Breast epithelium (tissue), 3 donors: ENCODE results near the gene MAPRE2.

Experiments
- POLR2A ChIP-seq: fragments of 450-650 bp; IDR thresholded peaks from one replicate; pipeline ENCODE4 v1.6.1; 2016; ENCODE audit warnings: antibody characterized with exemption, mild to moderate bottlenecking, moderate library complexity
- TF ChIP-seq, protein P1 (sequence below), 3 donors: fragments of 450-650 bp; IDR thresholded peaks; one replicate each; pipeline ENCODE4 v1.5.1; 2016 to 2017; ENCODE audit warnings: antibody characterized with exemption in 3 of 3, mild to moderate bottlenecking in 3 of 3, moderate library complexity in 3 of 3

DNA sequence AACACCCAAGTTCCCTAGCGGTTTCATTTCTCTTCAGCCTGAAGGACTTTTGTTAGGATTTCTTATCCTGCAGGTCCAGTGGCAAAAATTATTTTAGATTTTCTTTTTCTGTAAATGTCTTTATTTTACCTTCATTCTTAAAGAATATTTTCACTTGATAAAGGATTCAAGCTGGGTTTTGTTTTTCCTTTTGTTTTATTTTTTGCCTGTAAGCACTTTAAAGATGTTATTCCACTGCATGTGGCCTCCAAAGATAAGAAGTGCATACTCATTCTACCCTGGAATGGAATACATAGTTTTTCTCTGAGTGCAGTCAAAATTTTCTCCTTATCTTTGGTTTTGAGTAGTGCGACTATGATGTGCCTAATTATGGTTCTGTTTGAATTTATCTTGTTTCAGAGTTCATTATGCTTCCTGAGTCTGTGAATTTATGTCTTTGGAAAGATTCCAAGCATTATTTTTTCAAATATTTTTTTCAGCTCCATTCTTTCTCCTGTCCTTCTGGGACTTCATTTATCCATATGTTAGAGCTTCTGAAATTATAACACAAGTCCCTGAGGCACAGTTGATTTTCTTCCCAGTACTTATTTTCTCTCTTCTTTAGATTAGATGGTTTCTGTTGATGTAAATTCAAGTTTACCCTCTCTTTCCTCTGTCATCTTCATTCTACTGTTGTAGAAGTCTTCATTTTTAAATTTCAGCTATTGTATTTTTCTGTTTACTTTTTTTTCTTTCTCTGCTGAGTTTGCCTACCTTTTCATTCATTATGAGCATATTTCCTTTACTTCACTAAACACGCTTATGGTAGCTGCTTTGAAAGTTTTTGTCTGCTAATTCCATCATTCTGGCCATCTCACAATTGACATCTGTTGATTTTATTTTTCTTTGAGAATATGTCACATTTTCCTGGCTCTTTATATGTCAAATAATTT is 69.6 kb downstream of the MAPRE2 start:
- TF ChIP-seq POLR2A = no peak
- TF ChIP-seq, protein P1, sequence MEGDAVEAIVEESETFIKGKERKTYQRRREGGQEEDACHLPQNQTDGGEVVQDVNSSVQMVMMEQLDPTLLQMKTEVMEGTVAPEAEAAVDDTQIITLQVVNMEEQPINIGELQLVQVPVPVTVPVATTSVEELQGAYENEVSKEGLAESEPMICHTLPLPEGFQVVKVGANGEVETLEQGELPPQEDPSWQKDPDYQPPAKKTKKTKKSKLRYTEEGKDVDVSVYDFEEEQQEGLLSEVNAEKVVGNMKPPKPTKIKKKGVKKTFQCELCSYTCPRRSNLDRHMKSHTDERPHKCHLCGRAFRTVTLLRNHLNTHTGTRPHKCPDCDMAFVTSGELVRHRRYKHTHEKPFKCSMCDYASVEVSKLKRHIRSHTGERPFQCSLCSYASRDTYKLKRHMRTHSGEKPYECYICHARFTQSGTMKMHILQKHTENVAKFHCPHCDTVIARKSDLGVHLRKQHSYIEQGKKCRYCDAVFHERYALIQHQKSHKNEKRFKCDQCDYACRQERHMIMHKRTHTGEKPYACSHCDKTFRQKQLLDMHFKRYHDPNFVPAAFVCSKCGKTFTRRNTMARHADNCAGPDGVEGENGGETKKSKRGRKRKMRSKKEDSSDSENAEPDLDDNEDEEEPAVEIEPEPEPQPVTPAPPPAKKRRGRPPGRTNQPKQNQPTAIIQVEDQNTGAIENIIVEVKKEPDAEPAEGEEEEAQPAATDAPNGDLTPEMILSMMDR (IDR thresholded peaks at IDR 0.05) = no peak
